GM18868 (cell line): ENCODE results near the gene OPRM1.
"Not testable (repeated sequence)": the region's sequence is repeated elsewhere in the genome, so short reads cannot be mapped to it uniquely, and the experiment has no call there.

Source experiments
- ATAC-seq: cut with Tn5 transposase; IDR thresholded peaks from one replicate; pipeline ENCODE4 v1.9.1; 2021; ENCODE audit warnings: mild to moderate bottlenecking, moderate library complexity; ENCODE audit not compliant: unreplicated experiment

OPRM1 gene

GRCh38 chr6:154039231-154039842 is at the start of gene OPRM1:
Gene OPRM1 (plus strand): TSS chr6:154039240. CDS start chr6:154039545, 305 bp downstream.
- no peak for ATAC-seq

- no peak for ATAC-seq
These were observed 49.1 kb upstream of the OPRM1 start for GRCh38 chr6:153989989-153990388.

GRCh38 chr6:153994004-153994403 is 45.0 kb upstream of the OPRM1 start:
- ATAC-seq: no peak

- ATAC-seq: no peak
These were observed 44.2 kb upstream of the OPRM1 start for GRCh38 chr6:153994811-153995210.

GRCh38 chr6:153997221-153997620 is 41.8 kb upstream of the OPRM1 start:
- no peak for ATAC-seq

GRCh38 chr6:154001494-154002285 is 37.4 kb upstream of the OPRM1 start:
- ATAC-seq: no peak

- no peak for ATAC-seq
These were observed 36.1 kb upstream of the OPRM1 start for GRCh38 chr6:154002894-154003293.

GRCh38 chr6:154010371-154010770 is 28.7 kb upstream of the OPRM1 start:
- ATAC-seq: no peak

- no peak for ATAC-seq
These were observed 26.2 kb upstream of the OPRM1 start for GRCh38 chr6:154012852-154013251.

- no peak for ATAC-seq
These were observed 21.3 kb upstream of the OPRM1 start for GRCh38 chr6:154017786-154018185.

GRCh38 chr6:154030646-154031045 is 8.4 kb upstream of the OPRM1 start:
- no peak for ATAC-seq

GRCh38 chr6:154041001-154041400 is 2.0 kb downstream of the OPRM1 start:
- no peak for ATAC-seq

GRCh38 chr6:154053141-154053540 is 14.1 kb downstream of the OPRM1 start:
- no peak for ATAC-seq

- no peak for ATAC-seq
These were observed 17.5 kb downstream of the OPRM1 start for GRCh38 chr6:154056536-154056935.

- ATAC-seq: no peak
These were observed 18.1 kb downstream of the OPRM1 start for GRCh38 chr6:154057098-154057497.

GRCh38 chr6:154058963-154059680 is 20.1 kb downstream of the OPRM1 start:
- no peak for ATAC-seq

- ATAC-seq: no peak
These were observed 21.0 kb downstream of the OPRM1 start for GRCh38 chr6:154060076-154060475.

GRCh38 chr6:154070041-154070440 is 31.0 kb downstream of the OPRM1 start:
- ATAC-seq: no peak

GRCh38 chr6:154070657-154071056 is 31.6 kb downstream of the OPRM1 start:
- no peak for ATAC-seq

- ATAC-seq: no peak
These were observed 32.2 kb downstream of the OPRM1 start for GRCh38 chr6:154071236-154071635.

- ATAC-seq: no peak
These were observed 32.7 kb downstream of the OPRM1 start for GRCh38 chr6:154071711-154072110.

GRCh38 chr6:154078596-154078995 is 39.6 kb downstream of the OPRM1 start:
- ATAC-seq: not testable (repeated sequence)
